SW 1271 (cell line): ENCODE data around the gene PDE4B.
"Not testable (repeated sequence)": the region's sequence is repeated elsewhere in the genome, so short reads cannot be mapped to it uniquely, and the experiment has no call there.

ENCODE experiments used
- DNase-seq, 2 experiments: peaks; one replicate each; lab custom pipeline; 2025; lab: John Stamatoyannopoulos, UW

The PDE4B gene

GRCh38 chr1:65994223-65994622 is 201.5 kb downstream of the PDE4B start:
- no peak for DNase-seq

GRCh38 chr1:65995336-65995735 is 202.6 kb downstream of the PDE4B start:
- DNase-seq: no peak

GRCh38 chr1:65995928-65996327 is 203.2 kb downstream of the PDE4B start:
- no peak for DNase-seq

GRCh38 chr1:65997693-65998092 is 205.0 kb downstream of the PDE4B start:
- no peak for DNase-seq

GRCh38 chr1:65998763-65999583 is 206.3 kb downstream of the PDE4B start:
- DNase-seq: no peak

GRCh38 chr1:66000033-66000637 is 207.4 kb downstream of the PDE4B start:
- no peak for DNase-seq

- no peak for DNase-seq
These were observed 211.0 kb downstream of the PDE4B start for GRCh38 chr1:66003690-66004089.

GRCh38 chr1:66006534-66006933 is 213.8 kb downstream of the PDE4B start:
- not testable (repeated sequence) for DNase-seq

GRCh38 chr1:66012106-66012784 is 219.6 kb downstream of the PDE4B start:
- DNase-seq: no peak

- DNase-seq: no peak
These were observed 220.7 kb downstream of the PDE4B start for GRCh38 chr1:66013371-66013770.

GRCh38 chr1:66022904-66023620 is 230.4 kb downstream of the PDE4B start:
- DNase-seq: no peak

- DNase-seq: no peak
These were observed 232.5 kb downstream of the PDE4B start for GRCh38 chr1:66025188-66025587.

GRCh38 chr1:66028035-66028434 is 235.3 kb downstream of the PDE4B start:
- no peak for DNase-seq

- no peak for DNase-seq
These were observed 241.1 kb downstream of the PDE4B start for GRCh38 chr1:66033781-66034180.

GRCh38 chr1:66035616-66036245 is 243.0 kb downstream of the PDE4B start:
- no peak for DNase-seq

- DNase-seq: no peak
These were observed 249.0 kb downstream of the PDE4B start for GRCh38 chr1:66041654-66042053.

- DNase-seq: no peak
These were observed 250.5 kb downstream of the PDE4B start for GRCh38 chr1:66043186-66043585.

GRCh38 chr1:66044912-66045311 is 252.2 kb downstream of the PDE4B start:
- no peak for DNase-seq

GRCh38 chr1:66046415-66046814 is 253.7 kb downstream of the PDE4B start:
- no peak for DNase-seq

- no peak for DNase-seq
These were observed 255.3 kb downstream of the PDE4B start for GRCh38 chr1:66048011-66048410.

GRCh38 chr1:66050123-66050522 is 257.4 kb downstream of the PDE4B start:
- DNase-seq: no peak

GRCh38 chr1:66050633-66051032 is 257.9 kb downstream of the PDE4B start:
- DNase-seq: no peak
